WTC11 (cell line): ENCODE measurements around the gene LDB3. TPM values are rescaled to one million over a fixed set of nuclear protein-coding genes. Genes with fewer than 3 reads are reported as not detected.

Source experiments
- ATAC-seq: fragments of 200-7000 bp; cut with Tn5 transposase; 2 replicates; pipeline ENCODE4 v1.10.0; 2021; ENCODE audit warnings: mild to moderate bottlenecking, moderate library complexity
- CTCF ChIA-PET: fragments of 300-600 bp; sonication (Branson Sonifier 250); formaldehyde crosslinking; loops from one replicate; lab custom pipeline; 2021; ENCODE audit warnings: antibody characterized with exemption; lab: Charles Lee
- POLR2A ChIA-PET: fragments of 350-600 bp; sonication (Branson Sonifier 250); formaldehyde crosslinking; loops from one replicate; lab custom pipeline; 2021; ENCODE audit warnings: antibody characterized with exemption; lab: Charles Lee
- DNase-seq: peaks from one replicate; pipeline ENCODE4 v3.0.0; 2021; ENCODE audit warnings: low spot score
- H3K27ac Mint-ChIP-seq: 2 replicates; pipeline ENCODE4 v1.8.0; 2021; ENCODE audit warnings: mixed read lengths
- H3K27me3 Mint-ChIP-seq: 2 replicates; pipeline ENCODE4 v1.8.0; 2021; ENCODE audit warnings: low read depth, mild to moderate bottlenecking, moderate library complexity, mixed read lengths
- H3K36me3 Mint-ChIP-seq: 2 replicates; pipeline ENCODE4 v1.8.0; 2021; ENCODE audit warnings: mixed read lengths
- H3K4me1 Mint-ChIP-seq: 2 replicates; pipeline ENCODE4 v1.8.0; 2022; ENCODE audit warnings: mixed read lengths
- H3K4me3 Mint-ChIP-seq: 2 replicates; pipeline ENCODE4 v1.8.0; 2021; ENCODE audit warnings: mild to moderate bottlenecking, moderate library complexity, mixed read lengths
- H3K9me3 Mint-ChIP-seq: 2 replicates; pipeline ENCODE4 v1.8.0; 2021; ENCODE audit warnings: mixed read lengths
- CBFB ChIP-seq: sonication (generic); formaldehyde crosslinking; IDR thresholded peaks from 2 replicates; pipeline ENCODE4 v1.8.1; 2022; ENCODE audit warnings: mild to moderate bottlenecking, low read depth, missing genetic modification reagents
- CREB1 ChIP-seq: sonication (generic); formaldehyde crosslinking; IDR thresholded peaks from 2 replicates; pipeline ENCODE4 v1.8.0; 2023; ENCODE audit warnings: mild to moderate bottlenecking, missing genetic modification reagents
- E2F4 ChIP-seq: sonication (generic); formaldehyde crosslinking; IDR thresholded peaks from 2 replicates; pipeline ENCODE4 v1.8.1; 2022; ENCODE audit warnings: low read depth, mild to moderate bottlenecking, moderate library complexity, missing genetic modification reagents, borderline replicate concordance
- ELF4 ChIP-seq: sonication (generic); formaldehyde crosslinking; IDR thresholded peaks from 2 replicates; pipeline ENCODE4 v1.8.1; 2022; ENCODE audit warnings: low read depth, mild to moderate bottlenecking, moderate library complexity, missing genetic modification reagents
- FOXK1 ChIP-seq: sonication (generic); formaldehyde crosslinking; IDR thresholded peaks from 2 replicates; pipeline ENCODE4 v1.8.0; 2022; ENCODE audit warnings: mild to moderate bottlenecking, moderate library complexity, missing genetic modification reagents
- GABPB1 ChIP-seq: sonication (generic); formaldehyde crosslinking; IDR thresholded peaks from 2 replicates; pipeline ENCODE4 v1.8.1; 2023; ENCODE audit warnings: mild to moderate bottlenecking, missing genetic modification reagents
- NFATC4 ChIP-seq: fragments of 250-450 bp; sonication (Bioruptor Pico); IDR thresholded peaks from 2 replicates; pipeline ENCODE4 v1.9.0; 2021; ENCODE audit warnings: mild to moderate bottlenecking
- NFE2L1 ChIP-seq: sonication (generic); formaldehyde crosslinking; IDR thresholded peaks from 2 replicates; pipeline ENCODE4 v1.8.1; 2023; ENCODE audit warnings: missing genetic modification reagents
- NFYB ChIP-seq: sonication (generic); formaldehyde crosslinking; conservative IDR thresholded peaks from 2 replicates; pipeline ENCODE4 v1.8.0; 2022; ENCODE audit warnings: low read depth, missing genetic modification reagents
- NR2C2 ChIP-seq: sonication (generic); formaldehyde crosslinking; IDR thresholded peaks from 2 replicates; pipeline ENCODE4 v1.8.0; 2022; ENCODE audit warnings: mild to moderate bottlenecking, missing genetic modification reagents
- PRRX2 ChIP-seq: fragments of 250-450 bp; sonication (Bioruptor Pico); IDR thresholded peaks from 2 replicates; pipeline ENCODE4 v1.8.0; 2021; ENCODE audit warnings: mild to moderate bottlenecking
- TEAD4 ChIP-seq: sonication (generic); formaldehyde crosslinking; IDR thresholded peaks from 2 replicates; pipeline ENCODE4 v1.8.0; 2022; ENCODE audit warnings: mild to moderate bottlenecking, missing genetic modification reagents
- ZBTB21 ChIP-seq: sonication (generic); formaldehyde crosslinking; IDR thresholded peaks from 2 replicates; pipeline ENCODE4 v1.8.1; 2023; ENCODE audit warnings: mild to moderate bottlenecking, missing genetic modification reagents, borderline replicate concordance
- ZNF138 ChIP-seq: sonication (generic); formaldehyde crosslinking; conservative IDR thresholded peaks from 2 replicates; pipeline ENCODE4 v1.8.1; 2022; ENCODE audit warnings: mild to moderate bottlenecking, moderate library complexity, missing genetic modification reagents
- ZNF263 ChIP-seq: sonication (generic); formaldehyde crosslinking; IDR thresholded peaks from 2 replicates; pipeline ENCODE4 v1.8.1; 2022; ENCODE audit warnings: low read depth, mild to moderate bottlenecking, moderate library complexity, missing genetic modification reagents
- ZNF416 ChIP-seq: fragments of 250-450 bp; sonication (Bioruptor Pico); IDR thresholded peaks from 2 replicates; pipeline ENCODE4 v1.9.0; 2021; ENCODE audit warnings: mild to moderate bottlenecking, inconsistent platforms
- ZNF425 ChIP-seq: fragments of 250-450 bp; sonication (Bioruptor Pico); conservative IDR thresholded peaks from 2 replicates; pipeline ENCODE4 v1.9.0; 2021; ENCODE audit warnings: mild to moderate bottlenecking
- total RNA-seq: library from RNA; stranded (reverse); gene quantifications from 3 replicates; pipeline ENCODE4 v1.2.3, GENCODE V29; 2021
- TF ChIP-seq, protein P1 (sequence below): sonication (generic); formaldehyde crosslinking; IDR thresholded peaks from 2 replicates; pipeline ENCODE4 v1.8.1; 2022; ENCODE audit warnings: mild to moderate bottlenecking, moderate library complexity, missing genetic modification reagents
- TF ChIP-seq, protein P2 (sequence below): sonication (generic); formaldehyde crosslinking; IDR thresholded peaks from 2 replicates; pipeline ENCODE4 v1.8.1; 2023; ENCODE audit warnings: mild to moderate bottlenecking, missing genetic modification reagents
- TF ChIP-seq, protein P3 (sequence below): fragments of 250-450 bp; sonication (Bioruptor Pico); IDR thresholded peaks from 2 replicates; pipeline ENCODE4 v1.9.0; 2021; ENCODE audit warnings: moderate library complexity, mild to moderate bottlenecking, inconsistent platforms, borderline replicate concordance
- TF ChIP-seq, protein P4 (sequence below): sonication (generic); formaldehyde crosslinking; IDR thresholded peaks from 2 replicates; pipeline ENCODE4 v1.8.1; 2022; ENCODE audit warnings: missing genetic modification reagents, borderline replicate concordance
- TF ChIP-seq, protein P5 (sequence below): sonication (generic); formaldehyde crosslinking; IDR thresholded peaks from 2 replicates; pipeline ENCODE4 v1.8.1; 2023; ENCODE audit warnings: mild to moderate bottlenecking, missing genetic modification reagents, moderate library complexity
- TF ChIP-seq, protein P6 (sequence below): fragments of 250-450 bp; sonication (Bioruptor Pico); IDR thresholded peaks from 2 replicates; pipeline ENCODE4 v1.8.0; 2021; ENCODE audit warnings: mild to moderate bottlenecking
- TF ChIP-seq, protein P7 (sequence below): sonication (generic); formaldehyde crosslinking; IDR thresholded peaks from 2 replicates; pipeline ENCODE4 v1.8.0; 2022; ENCODE audit warnings: mild to moderate bottlenecking, missing genetic modification reagents

LDB3 gene
- total RNA-seq, 1 experiment from 2014 or later: 0.42 TPM

- no peak for ATAC-seq
- Mint-ChIP-seq H3K9me3 (no peaks in the 10 kb centered on the region), H3K36me3 (no peaks in the 10 kb centered on the region), H3K4me3 (no peak overlapping the region), H3K27me3 (no peaks in the 10 kb centered on the region), H3K4me1 (peaks cover 39% of the 10 kb centered on the region), H3K27ac (no peak overlapping the region)
- POLR2A ChIA-PET: no interaction called here
- TF ChIP-seq ZBTB21 (CRISPR knock-in tag): no peak
- TF ChIP-seq ZNF416: no peak
- TF ChIP-seq ELF4 (CRISPR knock-in tag): no peak
- TF ChIP-seq, protein P1, sequence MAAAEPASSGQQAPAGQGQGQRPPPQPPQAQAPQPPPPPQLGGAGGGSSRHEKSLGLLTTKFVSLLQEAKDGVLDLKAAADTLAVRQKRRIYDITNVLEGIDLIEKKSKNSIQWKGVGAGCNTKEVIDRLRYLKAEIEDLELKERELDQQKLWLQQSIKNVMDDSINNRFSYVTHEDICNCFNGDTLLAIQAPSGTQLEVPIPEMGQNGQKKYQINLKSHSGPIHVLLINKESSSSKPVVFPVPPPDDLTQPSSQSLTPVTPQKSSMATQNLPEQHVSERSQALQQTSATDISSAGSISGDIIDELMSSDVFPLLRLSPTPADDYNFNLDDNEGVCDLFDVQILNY (CRISPR knock-in tag): no peak
- no peak for TF ChIP-seq GABPB1 (CRISPR knock-in tag)
- no peak for TF ChIP-seq NR2C2 (CRISPR knock-in tag)
- TF ChIP-seq ZNF263 (CRISPR knock-in tag): no peak
- TF ChIP-seq ZNF425 (CRISPR knock-in tag): no peak
- no peak for TF ChIP-seq FOXK1 (CRISPR knock-in tag)
- TF ChIP-seq CBFB (CRISPR knock-in tag): no peak
- no peak for TF ChIP-seq NFE2L1
- DNase-seq: no peak
- CTCF ChIA-PET: no interaction called here
Measured at GRCh38 chr10:86751477-86751876, 83.2 kb downstream of the LDB3 start.

GRCh38 chr10:86752311-86752710, 84.0 kb downstream of the LDB3 start:
- ChIA-PET POLR2A (interaction anchor here (0.8 to 1.7 kb wide), 3 partner anchors 19 to 40 kb away, joined by 3 to 5 read pairs (median 3); no protein-coding TSS in a partner anchor), CTCF (interaction anchor here (0.7 to 1.9 kb wide), 4 partner anchors 9 to 58 kb away, joined by 3 to 6 read pairs (median 3); no protein-coding TSS in a partner anchor)
- Mint-ChIP-seq H3K27me3 (no peaks in the 10 kb centered on the region), H3K4me1 (peaks cover 39% of the 10 kb centered on the region), H3K9me3 (no peaks in the 10 kb centered on the region), H3K4me3 (no peak overlapping the region), H3K27ac (peak overlapping the region; percentile 79), H3K36me3 (peaks cover under 1% of the 10 kb centered on the region)
- ATAC-seq (0 out of 2 replicates have a peak, but pooled peaks have one; percentile 0), DNase-seq (no peak)
- TF ChIP-seq ZNF263 (CRISPR knock-in tag) (no peak), ZNF416 (no peak), NFYB (CRISPR knock-in tag) (no peak), CREB1 (no peak), E2F4 (no peak), ZNF138 (CRISPR knock-in tag) (no peak), PRRX2 (CRISPR knock-in tag) (no peak), NFATC4 (CRISPR knock-in tag) (no peak), TEAD4 (CRISPR knock-in tag) (no peak)
- TF ChIP-seq, protein P2, sequence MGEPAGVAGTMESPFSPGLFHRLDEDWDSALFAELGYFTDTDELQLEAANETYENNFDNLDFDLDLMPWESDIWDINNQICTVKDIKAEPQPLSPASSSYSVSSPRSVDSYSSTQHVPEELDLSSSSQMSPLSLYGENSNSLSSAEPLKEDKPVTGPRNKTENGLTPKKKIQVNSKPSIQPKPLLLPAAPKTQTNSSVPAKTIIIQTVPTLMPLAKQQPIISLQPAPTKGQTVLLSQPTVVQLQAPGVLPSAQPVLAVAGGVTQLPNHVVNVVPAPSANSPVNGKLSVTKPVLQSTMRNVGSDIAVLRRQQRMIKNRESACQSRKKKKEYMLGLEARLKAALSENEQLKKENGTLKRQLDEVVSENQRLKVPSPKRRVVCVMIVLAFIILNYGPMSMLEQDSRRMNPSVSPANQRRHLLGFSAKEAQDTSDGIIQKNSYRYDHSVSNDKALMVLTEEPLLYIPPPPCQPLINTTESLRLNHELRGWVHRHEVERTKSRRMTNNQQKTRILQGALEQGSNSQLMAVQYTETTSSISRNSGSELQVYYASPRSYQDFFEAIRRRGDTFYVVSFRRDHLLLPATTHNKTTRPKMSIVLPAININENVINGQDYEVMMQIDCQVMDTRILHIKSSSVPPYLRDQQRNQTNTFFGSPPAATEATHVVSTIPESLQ: no peak
- TF ChIP-seq, protein P3, sequence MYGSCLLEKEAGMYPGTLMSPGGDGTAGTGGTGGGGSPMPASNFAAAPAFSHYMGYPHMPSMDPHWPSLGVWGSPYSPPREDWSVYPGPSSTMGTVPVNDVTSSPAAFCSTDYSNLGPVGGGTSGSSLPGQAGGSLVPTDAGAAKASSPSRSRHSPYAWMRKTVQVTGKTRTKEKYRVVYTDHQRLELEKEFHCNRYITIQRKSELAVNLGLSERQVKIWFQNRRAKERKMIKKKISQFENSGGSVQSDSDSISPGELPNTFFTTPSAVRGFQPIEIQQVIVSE: no peak
- TF ChIP-seq, protein P4, sequence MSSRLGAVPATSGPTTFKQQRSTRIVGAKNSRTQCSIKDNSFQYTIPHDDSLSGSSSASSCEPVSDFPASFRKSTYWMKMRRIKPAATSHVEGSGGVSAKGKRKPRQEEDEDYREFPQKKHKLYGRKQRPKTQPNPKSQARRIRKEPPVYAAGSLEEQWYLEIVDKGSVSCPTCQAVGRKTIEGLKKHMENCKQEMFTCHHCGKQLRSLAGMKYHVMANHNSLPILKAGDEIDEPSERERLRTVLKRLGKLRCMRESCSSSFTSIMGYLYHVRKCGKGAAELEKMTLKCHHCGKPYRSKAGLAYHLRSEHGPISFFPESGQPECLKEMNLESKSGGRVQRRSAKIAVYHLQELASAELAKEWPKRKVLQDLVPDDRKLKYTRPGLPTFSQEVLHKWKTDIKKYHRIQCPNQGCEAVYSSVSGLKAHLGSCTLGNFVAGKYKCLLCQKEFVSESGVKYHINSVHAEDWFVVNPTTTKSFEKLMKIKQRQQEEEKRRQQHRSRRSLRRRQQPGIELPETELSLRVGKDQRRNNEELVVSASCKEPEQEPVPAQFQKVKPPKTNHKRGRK (CRISPR knock-in tag): no peak
- TF ChIP-seq, protein P5, sequence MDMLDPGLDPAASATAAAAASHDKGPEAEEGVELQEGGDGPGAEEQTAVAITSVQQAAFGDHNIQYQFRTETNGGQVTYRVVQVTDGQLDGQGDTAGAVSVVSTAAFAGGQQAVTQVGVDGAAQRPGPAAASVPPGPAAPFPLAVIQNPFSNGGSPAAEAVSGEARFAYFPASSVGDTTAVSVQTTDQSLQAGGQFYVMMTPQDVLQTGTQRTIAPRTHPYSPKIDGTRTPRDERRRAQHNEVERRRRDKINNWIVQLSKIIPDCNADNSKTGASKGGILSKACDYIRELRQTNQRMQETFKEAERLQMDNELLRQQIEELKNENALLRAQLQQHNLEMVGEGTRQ (CRISPR knock-in tag): no peak
- TF ChIP-seq, protein P6, sequence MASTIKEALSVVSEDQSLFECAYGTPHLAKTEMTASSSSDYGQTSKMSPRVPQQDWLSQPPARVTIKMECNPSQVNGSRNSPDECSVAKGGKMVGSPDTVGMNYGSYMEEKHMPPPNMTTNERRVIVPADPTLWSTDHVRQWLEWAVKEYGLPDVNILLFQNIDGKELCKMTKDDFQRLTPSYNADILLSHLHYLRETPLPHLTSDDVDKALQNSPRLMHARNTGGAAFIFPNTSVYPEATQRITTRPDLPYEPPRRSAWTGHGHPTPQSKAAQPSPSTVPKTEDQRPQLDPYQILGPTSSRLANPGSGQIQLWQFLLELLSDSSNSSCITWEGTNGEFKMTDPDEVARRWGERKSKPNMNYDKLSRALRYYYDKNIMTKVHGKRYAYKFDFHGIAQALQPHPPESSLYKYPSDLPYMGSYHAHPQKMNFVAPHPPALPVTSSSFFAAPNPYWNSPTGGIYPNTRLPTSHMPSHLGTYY (CRISPR knock-in tag): no peak
- TF ChIP-seq, protein P7, sequence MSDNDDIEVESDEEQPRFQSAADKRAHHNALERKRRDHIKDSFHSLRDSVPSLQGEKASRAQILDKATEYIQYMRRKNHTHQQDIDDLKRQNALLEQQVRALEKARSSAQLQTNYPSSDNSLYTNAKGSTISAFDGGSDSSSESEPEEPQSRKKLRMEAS (CRISPR knock-in tag): no peak
